Measurements from ENCODE around the gene AXIN2.
A peak's percentile ranks its signal among the peaks of the same experiment; 100 is the strongest.

Gene AXIN2

DNA sequence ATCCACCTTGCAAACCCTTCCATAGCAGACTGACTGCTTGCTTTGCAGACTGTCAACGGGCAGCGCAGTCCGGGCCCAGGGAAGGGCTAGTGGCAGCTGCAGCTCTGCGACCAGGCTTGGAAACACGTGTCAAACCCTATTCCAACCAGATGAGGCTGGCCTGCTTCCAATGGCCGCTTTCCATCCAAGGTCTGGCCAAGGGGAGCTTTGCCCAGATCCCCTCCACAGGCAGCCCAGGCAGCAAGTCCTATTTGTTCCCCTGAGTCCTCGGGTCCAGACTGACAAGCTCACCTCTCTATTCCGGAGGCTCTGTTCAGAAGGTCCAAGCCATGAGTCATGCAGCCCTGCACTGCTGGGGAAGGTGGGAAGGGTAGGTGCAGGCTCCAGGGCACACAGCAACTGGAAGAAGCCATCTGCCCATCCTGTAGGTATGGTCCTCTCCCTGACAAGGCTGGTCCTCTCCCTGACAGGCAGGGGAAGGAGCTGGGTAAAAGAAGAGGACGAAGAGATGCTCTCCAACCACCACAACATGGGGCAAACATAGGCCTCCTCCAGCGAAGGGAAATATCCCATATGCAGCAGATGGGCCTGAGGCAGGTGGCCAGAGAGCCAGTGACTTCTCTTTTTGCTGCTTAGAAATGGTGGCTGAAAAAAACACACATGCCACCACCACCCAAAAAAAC, 22.6 kb upstream of the AXIN2 start:
- DNase-seq: no peak

DNA sequence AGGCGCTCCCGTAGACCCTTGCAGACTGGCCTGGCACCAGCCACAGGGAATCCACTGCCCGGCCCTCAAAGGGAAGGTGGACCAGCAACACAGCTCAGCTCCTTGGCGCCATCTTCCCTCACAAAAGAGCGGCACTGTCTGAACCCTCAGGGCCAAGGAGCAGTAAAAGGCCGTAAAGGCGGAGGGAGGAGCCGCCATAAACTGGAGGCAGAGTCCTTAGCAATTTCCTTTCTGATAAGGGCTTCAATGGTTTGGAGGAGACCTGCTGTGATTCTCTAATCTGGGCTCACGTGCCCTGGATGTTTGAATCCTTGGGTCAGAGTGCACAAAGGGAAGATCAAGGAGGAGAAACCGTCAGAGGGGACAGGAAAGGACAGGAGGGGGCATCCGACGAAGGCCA, 15.5 kb upstream of the AXIN2 start:
- DNase-seq: no peak

DNA sequence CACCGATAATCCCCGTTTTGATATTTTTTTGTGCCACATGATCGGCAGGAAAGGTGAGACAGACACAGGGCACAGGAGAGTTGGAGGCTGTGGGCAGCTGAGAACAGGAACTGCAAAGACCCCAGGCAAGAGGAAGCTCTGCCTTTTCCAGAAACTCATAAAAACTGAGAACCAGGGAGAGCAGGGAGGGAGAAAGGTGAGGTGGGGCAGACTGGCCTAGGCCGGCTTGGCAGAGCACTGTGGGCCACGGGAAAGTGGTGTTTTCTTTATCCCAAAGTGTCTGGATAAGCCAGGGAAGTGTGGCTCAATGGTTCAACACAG, 11.8 kb upstream of the AXIN2 start:
- DNase-seq: no peak

DNA sequence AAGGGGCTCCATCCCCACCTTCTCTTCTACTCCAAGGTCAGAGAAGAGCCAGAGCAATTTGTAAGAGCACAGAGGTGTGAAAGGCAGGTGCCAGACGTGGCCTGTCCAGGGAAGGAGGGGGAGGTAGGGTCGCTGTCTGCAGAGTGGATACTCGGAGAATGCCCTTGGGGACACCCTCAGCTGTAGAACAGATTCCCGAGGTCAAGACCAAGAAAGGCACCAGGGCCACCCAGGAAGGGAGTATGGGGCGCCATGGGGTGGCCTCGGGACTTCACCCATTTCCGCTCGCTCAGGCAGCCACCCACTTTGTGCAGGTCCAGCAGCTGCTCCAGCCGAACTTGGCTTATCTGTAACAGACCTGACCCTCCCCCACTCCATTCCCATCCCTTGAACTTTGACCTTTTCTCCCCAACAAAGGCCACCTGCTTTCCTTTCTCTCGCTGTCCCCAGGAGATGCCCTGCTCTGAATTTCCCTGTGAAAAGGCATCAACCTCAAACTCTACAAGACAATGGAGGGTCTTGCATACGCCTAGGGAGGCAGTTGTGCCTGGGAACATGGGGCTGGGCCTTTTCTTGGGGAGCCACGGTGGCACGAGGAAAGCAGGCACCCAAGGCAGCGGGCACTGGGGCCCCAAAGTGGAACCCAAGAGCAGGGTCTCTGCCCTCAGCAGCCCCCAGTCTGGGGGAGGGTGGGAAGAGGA, 11.3 kb upstream of the AXIN2 start:
- no peak for DNase-seq

DNA sequence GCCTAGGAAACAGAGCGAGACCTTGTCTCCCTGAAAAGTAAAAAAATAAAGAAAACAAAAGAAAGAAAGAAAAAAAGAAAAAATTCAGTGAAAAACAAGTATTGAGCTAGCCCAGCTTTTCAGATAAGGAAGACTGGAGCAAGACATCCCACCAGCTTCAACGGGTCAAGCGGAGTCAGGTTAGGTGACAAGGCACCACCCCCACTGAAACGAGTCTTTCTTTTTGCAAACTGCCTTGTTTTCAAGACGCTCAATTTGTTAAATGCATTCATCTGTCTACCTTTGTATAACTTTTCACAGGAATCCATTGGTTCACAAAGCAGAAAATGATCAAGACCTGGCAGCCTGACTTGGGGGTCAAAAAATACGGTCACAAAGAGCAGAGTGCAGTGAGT, 10.7 kb upstream of the AXIN2 start:
- DNase-seq: no peak

DNA sequence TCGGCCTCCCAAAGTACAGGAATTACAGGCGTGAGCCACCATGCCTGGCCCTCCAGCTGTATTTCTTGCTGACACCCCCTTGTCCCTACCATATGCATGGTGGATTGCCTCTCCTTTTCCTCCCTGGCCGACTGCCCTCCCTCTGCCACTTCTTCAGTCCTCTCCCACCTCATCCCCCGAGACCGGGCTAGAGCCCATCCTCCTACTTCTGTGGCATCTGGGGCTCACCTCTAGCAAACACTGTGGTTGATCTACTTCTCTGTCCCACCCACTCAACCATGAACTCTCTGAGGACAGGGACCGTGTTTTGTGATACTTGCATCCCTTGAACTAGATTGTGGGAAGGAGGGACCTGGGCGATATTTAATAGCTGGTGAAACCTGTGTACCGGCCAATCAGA, 7.5 kb upstream of the AXIN2 start:
- DNase-seq: no peak

DNA sequence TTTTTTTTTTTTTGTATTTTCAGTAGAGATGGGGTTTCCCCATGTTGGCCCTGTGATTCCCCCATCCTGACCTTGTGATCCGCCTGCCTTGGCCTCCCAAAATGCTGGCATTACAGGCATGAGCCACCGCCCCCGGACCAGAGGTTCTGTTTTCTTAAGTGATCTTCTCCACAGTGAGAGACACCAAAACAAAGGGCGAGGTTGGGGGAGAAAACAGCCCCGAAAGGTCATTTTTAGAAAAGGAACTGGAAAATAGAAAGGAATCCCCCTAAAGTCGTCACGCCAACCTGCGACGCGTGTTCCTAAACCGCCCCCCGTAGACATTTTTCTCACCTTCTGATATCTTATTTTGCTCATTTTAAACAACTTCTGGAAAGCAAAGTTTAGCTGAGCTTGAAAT, 6.1 kb upstream of the AXIN2 start:
- DNase-seq: no peak

DNA sequence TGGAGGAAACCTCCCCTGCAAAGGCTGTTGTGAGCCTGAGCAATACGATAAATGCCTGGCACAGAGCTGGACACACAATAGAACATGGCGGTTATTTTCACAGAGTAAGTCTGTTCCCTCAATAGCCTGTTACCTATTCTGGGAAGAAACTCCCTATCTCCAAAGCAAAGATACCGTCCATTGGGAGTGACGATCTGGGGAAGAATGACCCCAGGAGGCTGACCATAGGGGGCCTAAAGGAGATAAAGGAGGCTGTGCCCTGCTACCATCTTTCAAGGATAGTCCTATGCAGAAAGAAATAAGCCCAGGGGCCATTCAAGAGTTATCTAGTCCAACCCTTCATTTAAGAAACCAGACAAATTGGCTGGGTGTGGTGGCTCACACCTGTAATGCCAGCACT, 4.1 kb upstream of the AXIN2 start:
- DNase-seq: no peak

DNA sequence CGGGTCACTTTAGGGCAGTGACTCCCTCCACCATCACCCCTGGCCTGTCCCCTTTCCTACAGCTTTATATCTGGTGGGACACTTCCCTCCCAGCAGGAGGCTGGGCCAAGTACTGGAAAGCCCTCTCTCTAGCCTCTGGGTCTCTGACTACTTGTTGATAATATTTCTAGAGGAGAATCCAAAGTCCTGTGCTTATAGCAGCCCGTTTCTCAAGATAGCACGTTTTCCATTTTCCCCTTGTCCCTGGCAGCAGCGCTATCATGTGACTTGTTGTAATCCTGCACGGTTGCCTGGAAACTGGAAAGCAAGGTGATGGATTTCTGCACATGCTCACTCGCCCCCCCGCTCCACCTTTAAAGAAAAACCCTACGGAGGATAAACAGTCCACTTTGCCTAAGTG, 3.3 kb upstream of the AXIN2 start:
- no peak for DNase-seq

DNA sequence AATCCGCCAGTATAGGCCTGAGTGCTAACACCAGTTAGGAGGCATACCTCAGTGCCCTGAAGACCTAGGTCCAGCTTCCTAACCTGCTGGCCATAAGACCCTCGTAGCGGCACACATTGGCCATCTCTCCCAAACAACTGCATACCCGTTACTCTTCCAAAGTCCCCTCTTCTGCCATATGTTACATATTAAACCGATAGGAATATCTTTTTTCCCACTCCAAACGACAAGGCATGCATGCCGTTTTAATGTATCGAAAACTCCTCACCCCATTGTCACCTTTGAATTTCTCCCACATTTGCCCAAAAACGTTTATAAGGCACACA, 721 bp upstream of the AXIN2 start:
- no peak for DNase-seq

DNA sequence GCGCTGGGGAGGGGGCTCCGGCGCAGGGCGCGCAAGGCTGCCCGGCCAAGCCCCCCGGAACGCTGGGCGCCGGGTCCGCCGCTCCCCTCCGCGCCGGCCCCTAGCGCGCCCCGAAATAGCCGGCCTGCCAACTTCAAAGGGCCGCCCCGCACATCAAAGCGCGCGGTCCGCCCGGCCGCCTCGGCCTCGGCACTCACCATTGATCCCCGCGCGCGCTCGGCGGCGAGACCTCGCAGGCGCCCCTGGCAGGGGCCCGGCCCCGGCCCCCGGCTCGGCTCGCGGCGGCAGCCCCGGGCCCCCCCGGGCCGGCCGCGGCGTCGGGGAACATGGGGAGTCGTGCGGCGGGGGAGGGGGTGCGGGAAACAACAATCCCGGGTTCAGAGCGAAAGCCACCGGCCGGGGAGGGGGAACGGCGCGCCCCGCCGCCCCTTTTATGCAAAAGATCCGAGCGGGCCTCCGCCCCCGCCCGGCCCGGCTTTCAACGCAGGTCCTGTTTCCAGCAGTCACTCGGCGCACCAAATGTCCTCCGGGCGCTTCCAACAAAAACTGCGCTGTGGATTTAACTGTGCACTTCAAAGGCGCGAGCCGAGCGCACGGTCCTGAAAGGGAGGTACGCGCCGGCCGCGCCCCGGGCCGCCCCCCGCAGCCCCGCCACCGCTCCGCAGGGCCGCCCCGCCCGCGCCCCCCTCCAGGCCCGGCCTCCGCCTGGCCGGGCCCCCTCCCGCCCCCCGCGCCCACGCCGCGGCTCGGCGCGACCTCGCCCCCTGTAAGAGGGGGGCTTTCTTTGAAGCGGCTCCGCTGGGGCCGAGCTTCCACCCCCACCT, 608 bp downstream of the AXIN2 start:
- DNase-seq: peak; percentile 67

DNA sequence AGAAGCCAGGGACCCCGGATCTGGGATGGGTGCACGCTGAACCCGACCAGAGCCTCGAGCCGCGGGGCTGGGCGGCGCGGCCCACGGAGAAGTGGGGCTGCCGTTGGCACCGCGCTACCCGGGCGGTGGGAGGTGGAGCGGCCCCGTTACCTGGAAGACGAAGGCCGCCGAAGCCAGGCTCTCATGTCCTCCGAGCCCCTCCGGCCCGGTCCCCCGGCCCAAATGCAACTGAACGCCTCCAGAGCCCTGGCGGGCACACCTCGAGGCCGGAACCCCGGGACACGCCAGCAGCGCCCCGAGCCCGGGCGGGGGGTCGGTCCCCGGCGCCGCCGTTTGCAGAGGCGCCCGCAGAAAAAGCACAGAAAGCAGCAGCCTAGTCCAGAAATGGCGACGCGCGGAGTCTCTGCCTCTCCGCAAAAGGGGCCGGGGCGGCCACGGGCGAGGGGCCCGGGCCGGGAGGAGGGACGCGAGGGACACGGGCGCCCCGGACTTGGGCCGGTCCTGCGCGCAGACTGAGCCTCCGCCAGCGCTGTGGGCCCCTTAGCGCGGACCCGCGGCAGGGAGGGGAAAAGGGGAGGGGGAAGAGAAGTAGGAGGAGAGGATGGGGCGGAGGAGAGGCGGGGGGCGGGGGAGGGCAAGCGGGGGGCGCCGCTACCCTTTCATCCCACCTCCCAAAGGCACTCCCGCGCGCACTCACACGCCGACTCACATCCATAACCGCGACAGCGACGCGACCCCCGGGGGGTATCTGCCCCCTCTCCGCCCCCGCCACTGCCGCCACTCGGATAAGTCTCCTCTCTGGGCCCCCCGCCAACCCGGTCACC, 1.4 kb downstream of the AXIN2 start:
- no peak for DNase-seq

DNA sequence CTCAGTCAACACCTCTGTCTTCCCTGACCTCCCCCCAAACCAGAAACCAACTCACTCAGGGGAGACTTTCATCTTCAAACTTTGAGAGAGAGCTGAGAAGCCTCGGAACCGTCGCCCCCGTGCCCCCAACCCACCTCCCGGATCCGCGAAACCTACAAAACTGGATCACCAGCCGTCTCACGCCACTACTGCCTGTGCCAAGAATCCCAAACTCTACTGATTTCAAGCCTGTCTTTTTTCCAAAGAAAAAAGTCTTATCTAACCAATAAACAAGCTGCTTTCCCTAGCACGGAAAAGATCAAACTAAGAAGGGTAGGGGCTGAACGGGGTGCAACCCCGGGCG, 2.0 kb downstream of the AXIN2 start:
- no peak for DNase-seq

DNA sequence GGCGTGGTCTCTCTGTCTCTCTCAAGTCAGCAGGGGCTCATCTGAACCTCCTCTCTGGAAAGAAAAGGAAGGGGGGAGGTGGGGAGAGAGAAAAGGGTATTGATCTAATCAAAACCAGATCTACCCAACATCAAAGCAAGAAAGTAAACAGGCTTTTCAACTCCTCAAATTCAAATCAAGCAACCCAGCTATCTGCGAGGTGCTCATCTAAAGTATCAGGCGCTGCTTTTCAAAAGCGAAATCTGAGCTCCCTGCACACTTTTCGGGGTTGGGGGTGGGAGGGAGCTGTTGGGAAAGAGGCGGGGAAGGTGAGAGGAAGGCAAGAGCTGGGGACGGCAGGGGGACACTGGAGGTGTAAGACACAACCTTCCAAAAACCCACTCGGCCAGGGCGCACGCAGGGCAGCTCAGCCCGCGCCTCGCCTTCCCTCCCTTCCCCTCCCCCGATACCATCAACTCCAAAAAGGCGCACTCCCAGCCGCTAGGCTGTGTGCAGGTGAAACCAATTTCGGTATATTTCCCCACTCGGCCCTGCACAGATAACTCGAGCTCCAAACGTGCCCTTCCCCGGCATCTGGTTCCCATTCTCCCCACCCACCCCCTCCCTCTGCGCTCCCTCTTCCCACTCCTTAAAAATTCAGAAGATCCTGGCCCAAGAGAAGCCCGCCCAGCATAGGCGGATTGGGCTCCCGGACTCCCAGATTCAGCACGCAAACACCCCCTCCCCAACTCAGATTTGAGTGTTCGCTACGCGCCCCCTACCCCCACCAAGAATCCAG, 2.6 kb downstream of the AXIN2 start:
- DNase-seq: no peak

DNA sequence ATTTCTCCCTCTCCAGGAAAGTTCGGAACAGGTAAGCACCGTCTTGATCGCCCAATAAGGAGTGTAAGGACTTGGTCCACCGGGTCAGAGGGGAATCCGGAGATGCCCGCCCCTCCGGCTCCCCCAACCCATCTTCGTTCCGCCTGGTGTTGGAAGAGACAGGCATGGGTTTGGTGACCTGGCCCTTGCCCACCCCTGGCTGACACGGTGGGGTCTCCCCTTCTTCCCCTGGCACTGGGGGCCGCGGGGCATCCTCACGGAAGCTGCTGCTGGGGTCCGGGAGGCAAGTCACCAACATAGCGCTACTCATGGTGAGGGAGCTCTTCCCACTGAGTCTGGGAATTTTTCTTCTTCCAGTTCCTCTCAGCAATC, 3.2 kb downstream of the AXIN2 start:
- DNase-seq: no peak

DNA sequence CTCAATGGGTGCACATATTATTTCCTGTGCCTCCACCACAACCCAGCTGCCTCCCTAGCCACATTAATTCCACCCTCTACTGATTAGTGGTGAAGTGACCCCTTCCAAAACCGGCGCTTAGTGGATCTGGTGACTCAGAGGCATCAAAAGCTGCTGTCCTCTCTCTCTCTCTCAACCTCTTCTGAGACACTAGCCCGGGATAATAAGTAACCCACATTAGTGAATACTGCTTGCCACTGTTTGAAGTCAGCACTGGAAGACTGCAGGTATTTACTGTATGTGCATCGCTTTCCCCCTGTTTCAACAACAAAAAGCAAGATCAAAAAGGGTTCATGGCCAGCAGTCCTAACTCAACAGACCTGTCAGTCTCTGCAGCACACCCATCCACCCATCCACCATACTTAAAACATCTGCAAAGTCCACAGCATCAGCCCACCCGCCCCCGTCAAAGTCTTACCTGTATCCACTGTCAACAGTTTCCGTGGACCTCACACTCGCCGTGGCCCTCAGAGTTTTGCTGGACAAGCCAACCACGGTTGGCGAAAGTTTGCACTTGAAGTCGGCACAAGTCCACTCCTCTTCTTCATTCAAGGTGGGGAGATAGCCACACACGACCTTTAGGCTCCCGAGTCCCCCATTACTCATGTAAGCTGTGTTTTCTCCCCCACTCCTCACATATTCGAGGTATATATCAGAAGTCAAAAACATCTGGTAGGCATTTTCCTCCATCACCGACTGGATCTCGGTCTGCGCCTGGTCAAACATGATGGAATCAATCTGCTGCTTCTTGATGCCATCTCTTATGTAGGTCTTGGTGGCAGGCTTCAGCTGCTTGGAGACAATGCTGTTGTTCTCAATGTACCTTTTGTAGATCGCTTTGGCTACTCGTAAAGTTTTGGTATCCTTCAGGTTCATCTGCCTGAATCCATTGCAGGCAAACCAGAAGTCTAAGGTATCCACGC, 3.8 kb downstream of the AXIN2 start:
- no peak for DNase-seq

DNA sequence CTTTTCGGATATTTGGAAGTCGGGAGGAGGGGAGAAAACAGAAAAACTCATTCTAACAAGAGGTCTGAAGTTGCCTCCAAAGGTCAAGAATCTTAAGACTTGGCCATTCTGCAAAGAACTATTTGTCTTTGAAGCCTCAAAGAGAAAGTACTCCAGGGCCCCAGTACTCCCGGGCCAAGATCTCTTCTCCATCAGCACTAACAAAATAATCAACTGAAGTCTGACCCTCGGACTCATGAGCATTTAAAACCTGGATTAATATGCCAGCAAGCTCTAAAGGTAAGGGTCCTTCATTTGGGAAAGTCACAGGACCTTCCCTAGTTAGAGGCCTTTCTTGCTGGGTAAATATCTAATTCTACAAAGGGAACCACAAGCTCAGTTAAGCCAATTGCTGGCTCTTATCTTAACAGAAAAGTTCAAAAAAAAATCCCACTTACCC, 4.5 kb downstream of the AXIN2 start:
- DNase-seq: no peak

DNA sequence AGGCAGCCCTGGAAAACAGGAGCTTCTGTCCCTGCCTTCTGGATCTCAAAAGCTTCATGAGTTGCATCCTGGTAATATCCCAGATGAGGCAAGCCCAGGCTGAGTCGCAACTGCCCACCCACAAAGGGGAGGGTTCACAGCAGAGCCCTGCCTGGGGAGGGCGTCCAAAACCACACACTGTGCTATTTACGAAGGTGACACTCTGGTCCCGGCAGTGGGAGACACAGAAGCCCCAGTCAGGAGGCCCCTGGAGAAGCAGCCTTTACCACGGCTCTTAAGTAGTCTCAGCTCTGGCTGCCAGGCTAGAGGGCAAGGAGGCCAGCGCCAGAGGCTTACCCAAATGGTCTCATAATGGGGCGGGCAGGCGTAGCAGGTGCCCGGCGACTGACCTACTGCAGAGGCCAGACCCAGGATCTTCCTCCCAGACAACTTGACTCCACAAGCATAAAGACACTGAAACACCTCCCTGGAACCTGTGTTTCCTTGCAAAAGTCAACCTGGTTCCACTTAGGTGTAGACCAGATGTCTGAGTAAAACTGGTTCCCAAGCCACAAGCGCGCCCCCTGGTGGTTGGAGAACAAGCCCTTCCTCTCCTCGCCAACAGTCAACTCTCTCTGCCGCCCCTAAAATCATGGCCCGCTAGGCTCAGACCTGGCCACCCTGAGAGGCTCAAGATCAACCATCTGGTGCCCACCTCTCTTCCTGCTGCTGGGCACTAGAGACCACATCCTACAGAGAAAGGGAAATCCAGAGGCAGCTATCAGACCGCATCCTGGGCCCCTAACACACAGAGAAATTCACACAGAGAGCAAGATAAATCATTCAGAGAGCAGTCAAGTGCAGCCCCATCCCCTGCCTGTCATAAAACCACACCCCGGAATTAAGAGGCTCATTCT, 5.2 kb downstream of the AXIN2 start:
- DNase-seq: peak; percentile 73

DNA sequence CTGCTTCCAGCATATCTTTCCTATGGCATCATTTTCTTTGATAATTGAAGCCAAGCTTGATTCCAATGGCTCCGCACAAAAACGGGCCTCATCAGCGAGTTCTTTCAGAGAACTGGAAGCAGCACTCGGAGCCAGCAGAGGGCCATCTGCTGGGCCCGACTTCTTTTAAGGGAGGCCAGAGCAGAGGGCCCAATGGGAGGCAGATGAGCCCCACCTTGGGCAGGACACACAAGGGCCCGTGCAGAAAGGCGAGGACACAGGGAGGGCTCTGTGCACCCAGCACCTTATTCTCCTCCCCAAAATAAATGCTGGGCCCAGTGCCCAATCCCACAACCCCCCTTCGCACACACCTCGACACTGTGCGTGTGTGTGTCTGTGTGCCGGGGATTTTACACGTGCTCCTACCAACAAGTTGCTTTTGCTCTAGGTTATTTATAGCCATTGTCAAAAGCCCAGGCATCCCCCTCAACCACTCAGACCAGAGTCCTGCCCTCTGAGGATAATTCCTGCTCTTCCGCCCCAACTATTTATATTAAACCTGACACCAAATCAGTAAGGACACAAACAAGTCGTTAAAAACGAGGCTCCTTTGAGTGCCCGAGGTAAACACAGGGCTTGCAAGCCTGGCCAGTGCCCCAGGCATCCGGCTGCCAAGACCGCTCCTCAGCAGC, 6.8 kb downstream of the AXIN2 start:
- no peak for DNase-seq
